NB4 (cell line): ENCODE results near the gene POLR3H.

Source experiments
- CTCF ChIP-seq: IDR thresholded peaks from one replicate; pipeline ENCODE4 v1.5.1; 2012; ENCODE audit warnings: low read depth, low read length
- POLR2A ChIP-seq: IDR thresholded peaks from 2 replicates; pipeline ENCODE4 v1.6.1; 2011; ENCODE audit warnings: mild to moderate bottlenecking; ENCODE audit not compliant: insufficient read length; ENCODE audit errors: extremely low read depth

- TF ChIP-seq CTCF (no peak), POLR2A (no peak)
These were observed 17.5 kb upstream of the POLR3H start for GRCh38 chr22:41561788-41562187.
